Right atrium auricular region (tissue), 2 donors: Measurements from ENCODE around the gene MPDU1. TPM values are rescaled to one million over a fixed set of nuclear protein-coding genes. Genes with fewer than 3 reads are reported as not detected.

Source experiments
- DNase-seq: peaks from one replicate; pipeline ENCODE4 v3.0.0-alpha.2; 2019; ENCODE audit warnings: low spot score
- H3K27ac ChIP-seq, 2 donors: fragments of 200-600 bp; sonication (generic); 1 replicate in 1 of 2; 2 replicates in 1 of 2; pipeline ENCODE4 v1.5.1; 2016 to 2019
- H3K27me3 ChIP-seq, 2 donors: fragments of 200-600 bp; sonication (generic); one replicate each; pipeline versions ENCODE4 v1.5.1 to v1.6.0; 2017 to 2019
- H3K36me3 ChIP-seq: fragments of 200-600 bp; sonication (generic); one replicate; pipeline ENCODE4 v1.5.1; 2016
- H3K4me1 ChIP-seq, 2 donors: fragments of 200-600 bp; sonication (generic); one replicate each; pipeline versions ENCODE4 v1.5.1 to v1.6.0; 2017 to 2019
- H3K4me3 ChIP-seq, 2 donors: fragments of 200-600 bp; sonication (generic); 1 replicate in 1 of 2; 2 replicates in 1 of 2; pipeline ENCODE4 v1.5.1; 2017 to 2019; ENCODE audit warnings: mild to moderate bottlenecking in 1 of 2, moderate library complexity in 1 of 2
- H3K9me3 ChIP-seq, 2 donors: fragments of 200-600 bp; sonication (generic); one replicate each; pipeline ENCODE4 v1.5.1; 2019
- CTCF ChIP-seq, 2 donors: fragments of 200-600 bp; sonication (generic); IDR thresholded peaks; one replicate each; pipeline ENCODE4 v1.5.1; 2019; ENCODE audit warnings: antibody characterized with exemption in 2 of 2
- total RNA-seq, 2 donors: library from RNA; depleted of rRNA; stranded (reverse); fragments of >200 nt; gene quantifications; one replicate each; pipeline ENCODE4 v1.1.0, GENCODE V29; 2016

Gene MPDU1
- total RNA-seq, 2 donors from 2014 or later, result 55.4 to 81.1 TPM

DNA sequence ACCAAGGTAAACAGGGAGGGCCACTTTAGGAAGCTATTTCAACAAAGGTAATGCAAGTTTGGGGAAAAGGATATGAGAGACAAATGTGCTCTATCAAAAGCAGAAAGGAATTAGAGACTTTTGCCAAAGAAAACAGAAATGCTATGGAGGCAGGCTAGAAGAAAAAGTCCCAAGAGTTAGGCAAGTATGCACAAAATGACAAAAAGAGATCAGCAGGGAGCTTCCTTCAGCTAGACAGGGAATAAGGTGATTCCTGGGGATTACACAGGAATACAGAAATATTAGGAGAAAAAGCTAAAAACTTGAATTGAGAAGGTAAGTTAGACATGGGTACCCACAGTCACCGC, 28.6 kb downstream of the MPDU1 start:
- no peaks in the 10 kb centered on the region for H3K27me3 ChIP-seq
- H3K27ac ChIP-seq, result peak overlapping the region in 1 of 2 donors; percentile 57
- no peak for DNase-seq
- peaks cover 0 to 46% of the 10 kb centered on the region in 2 donors for H3K4me1 ChIP-seq
- no peak for TF ChIP-seq CTCF (IDR thresholded peaks at IDR 0.05)
- no peak overlapping the region for H3K4me3 ChIP-seq
- no peaks in the 10 kb centered on the region for H3K9me3 ChIP-seq
- peaks cover 5% of the 10 kb centered on the region for H3K36me3 ChIP-seq

GRCh38 chr17:7613769-7614424, 30.2 kb downstream of the MPDU1 start:
- no peaks in the 10 kb centered on the region for H3K27me3 ChIP-seq
- TF ChIP-seq CTCF (IDR thresholded peaks at IDR 0.05), result no peak
- H3K36me3 ChIP-seq, result peaks cover 5% of the 10 kb centered on the region
- H3K9me3 ChIP-seq, result no peaks in the 10 kb centered on the region
- H3K27ac ChIP-seq, result peak overlapping the region; percentile 93 to 94
- H3K4me3 ChIP-seq, result peak overlapping the region; percentile 83 to 93
- no peak for DNase-seq
- peaks cover 0 to 46% of the 10 kb centered on the region in 2 donors for H3K4me1 ChIP-seq

DNA sequence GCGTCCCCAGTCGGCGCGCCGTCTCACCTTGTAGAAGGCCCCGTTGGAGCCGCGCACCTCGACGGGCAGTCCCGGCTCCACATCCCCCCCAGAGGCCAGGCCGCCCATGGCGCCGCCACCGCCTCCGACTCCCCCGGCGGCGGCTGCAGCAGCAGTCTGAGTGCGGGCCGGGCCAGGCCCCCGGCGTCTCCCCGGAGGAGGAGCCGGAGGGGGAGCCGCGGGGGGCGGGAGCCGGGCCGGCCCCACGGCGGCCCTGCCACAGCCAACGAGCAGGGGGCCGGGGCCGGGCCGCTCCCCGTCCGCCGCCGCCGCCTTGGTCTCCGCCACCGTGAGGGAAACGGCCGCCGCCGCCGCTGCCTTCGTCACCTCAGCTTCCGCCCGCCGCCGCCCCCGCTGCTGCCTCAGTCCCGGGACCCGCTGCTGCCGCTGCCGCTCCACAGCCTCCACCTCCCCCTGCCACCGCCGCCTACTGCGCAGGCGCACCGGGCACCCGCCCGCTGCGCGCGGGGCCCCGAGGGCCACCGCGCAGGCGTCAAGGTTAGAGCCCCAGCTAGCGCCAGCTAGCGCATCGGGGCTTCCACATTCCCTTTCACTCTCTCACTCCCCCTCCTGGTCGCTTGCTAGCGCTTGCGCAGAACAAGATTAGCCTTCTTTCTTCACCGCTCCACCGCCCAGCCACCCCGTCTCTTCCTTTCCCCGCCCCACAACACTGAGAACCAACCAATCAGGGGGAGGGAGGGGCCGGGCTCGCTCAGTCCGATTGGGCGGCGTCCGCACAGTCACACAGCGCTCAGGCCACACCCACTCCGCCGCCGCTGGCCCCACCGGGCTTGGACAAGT, 31.0 kb downstream of the MPDU1 start, which contains the start of gene FXR2:
Gene FXR2 (minus strand): TSS at position 473 of the 840 bp plus-strand sequence. CDS start 365 bp downstream, at position 108.
- no peaks in the 10 kb centered on the region for H3K9me3 ChIP-seq
- TF ChIP-seq CTCF (IDR thresholded peaks at IDR 0.05), result peak in 1 of 2 donors; percentile 70
- H3K36me3 ChIP-seq, result peaks cover 5% of the 10 kb centered on the region
- peak within 1 kb of the TSS; percentile 93 to 94 for H3K27ac ChIP-seq
- DNase-seq, result peak; percentile 100
- peaks cover 0 to 46% of the 10 kb centered on the region in 2 donors for H3K4me1 ChIP-seq
- H3K4me3 ChIP-seq, result peak within 1 kb of the TSS; percentile 83 to 93
- H3K27me3 ChIP-seq, result no peaks in the 10 kb centered on the region

DNA sequence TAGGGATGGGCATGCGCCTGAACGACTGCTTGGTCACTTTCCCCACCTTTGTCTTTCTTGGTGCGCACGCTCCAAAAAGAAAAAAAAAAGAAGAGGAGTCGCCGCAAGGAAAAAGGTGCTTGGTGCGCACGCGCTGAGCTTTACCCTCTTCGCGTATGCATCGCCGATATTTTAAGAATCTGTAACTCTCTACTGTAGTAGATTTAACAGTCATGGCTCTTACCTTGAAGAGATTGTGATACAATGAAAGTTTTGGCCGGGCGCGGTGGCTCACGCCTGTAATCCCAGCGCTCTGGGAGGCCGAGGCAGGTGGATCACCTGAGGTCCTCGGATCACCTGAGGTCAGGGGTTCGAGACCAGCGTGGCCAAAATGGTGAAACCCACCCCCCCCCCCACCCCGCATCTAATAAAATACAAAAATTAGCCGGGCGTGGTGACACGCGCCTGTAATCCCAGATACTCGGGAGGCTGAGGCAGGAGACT, 31.7 kb downstream of the MPDU1 start:
- no peak for DNase-seq
- Histone ChIP-seq H3K27me3 (no peaks in the 10 kb centered on the region), H3K4me3 (peak overlapping the region; percentile 26 to 55), H3K9me3 (no peaks in the 10 kb centered on the region), H3K4me1 (peaks cover 0 to 41% of the 10 kb centered on the region in 2 donors), H3K27ac (peak overlapping the region; percentile 93 to 94), H3K36me3 (peaks cover 5% of the 10 kb centered on the region)
- no peak for TF ChIP-seq CTCF (IDR thresholded peaks at IDR 0.05)

DNA sequence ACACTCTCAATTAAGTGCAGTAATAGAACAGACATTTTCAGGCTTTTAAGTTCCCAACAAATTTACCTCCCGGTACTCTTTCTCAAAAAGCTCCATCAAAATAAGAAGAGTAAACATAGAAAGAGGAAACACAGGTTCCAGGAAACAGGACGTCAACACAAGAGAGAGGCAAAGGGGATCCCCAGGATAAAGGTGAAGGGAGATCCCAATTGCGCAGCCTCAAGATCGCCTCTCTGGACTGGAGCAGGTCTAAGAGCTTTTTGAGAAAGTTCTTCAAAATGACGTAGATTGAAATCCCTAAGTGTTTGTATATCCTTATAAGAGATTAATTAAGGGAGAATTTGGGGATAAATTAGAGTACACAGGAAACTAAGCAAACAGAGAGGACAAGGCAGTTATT, 35.0 kb downstream of the MPDU1 start:
- Histone ChIP-seq H3K4me1 (peaks cover 0 to 10% of the 10 kb centered on the region in 2 donors), H3K27ac (no peak overlapping the region), H3K4me3 (no peak overlapping the region), H3K9me3 (no peaks in the 10 kb centered on the region), H3K27me3 (no peaks in the 10 kb centered on the region), H3K36me3 (no peaks in the 10 kb centered on the region)
- no peak for TF ChIP-seq CTCF (IDR thresholded peaks at IDR 0.05)
- no peak for DNase-seq
